Tibial artery (tissue), 4 donors: Measurements from ENCODE around the gene CARMIL1.

Source experiments
- DNase-seq, 2 donors: peaks; one replicate each; pipeline ENCODE4 v3.0.0-alpha.2; 2019
- H3K27ac ChIP-seq, 2 donors: fragments of 200-600 bp; sonication (generic) in 1 of 2; 1 replicate in 1 of 2; 2 replicates in 1 of 2; pipeline ENCODE4 v1.5.1; 2018 to 2019; ENCODE audit warnings: mild to moderate bottlenecking in 1 of 2
- H3K27me3 ChIP-seq, 2 donors: fragments of 200-600 bp; sonication (generic) in 1 of 2; one replicate each; pipeline versions ENCODE4 v1.5.1 to v1.6.0; 2016 to 2019
- H3K36me3 ChIP-seq, 3 donors: fragments of 200-600 bp; sonication (generic) in 2 of 3; one replicate each; pipeline ENCODE4 v1.5.1; 2016 to 2019; ENCODE audit warnings: mild to moderate bottlenecking in 2 of 3
- H3K4me1 ChIP-seq, 4 donors: fragments of 200-600 bp; sonication (generic) in 2 of 4; 1 replicate in 3 of 4; 2 replicates in 1 of 4; pipeline ENCODE4 v1.5.1; 2016 to 2019
- H3K4me3 ChIP-seq, 2 donors: fragments of 200-600 bp; sonication (generic) in 1 of 2; 1 replicate in 1 of 2; 2 replicates in 1 of 2; pipeline ENCODE4 v1.5.1; 2018 to 2019; ENCODE audit warnings: mild to moderate bottlenecking in 2 of 2
- H3K9me3 ChIP-seq, 3 donors: fragments of 200-600 bp; sonication (generic) in 1 of 3; one replicate each; pipeline ENCODE4 v1.5.1; 2016 to 2019
- CTCF ChIP-seq, 2 experiments: fragments of 200-600 bp in 1 of 2; fragments of 450-650 bp in 1 of 2; IDR thresholded peaks; one replicate each; pipeline ENCODE4 v1.5.1; 2017 to 2019; ENCODE audit warnings: antibody characterized with exemption in 2 of 2, mild to moderate bottlenecking in 1 of 2, moderate library complexity in 1 of 2
- intact Hi-C: fragments of 100-400 bp; cut with DNase I; formaldehyde crosslinking; loops from one replicate; pipeline ENCODE4 v1.15.0; 2023; ENCODE audit warnings: low total_unique reads

CARMIL1 gene

GRCh38 chr6:25369036-25369432 is 89.9 kb downstream of the CARMIL1 start:
- no peak for TF ChIP-seq CTCF (IDR thresholded peaks at IDR 0.05)
- intact Hi-C loops: no loop called here
- no peak overlapping the region for H3K4me3 ChIP-seq
- H3K27me3 ChIP-seq: no peaks in the 10 kb centered on the region
- H3K4me1 ChIP-seq: peaks cover 0 to 65% (median 28%) of the 10 kb centered on the region in 4 donors
- no peaks in the 10 kb centered on the region for H3K36me3 ChIP-seq
- no peak for DNase-seq
- no peaks in the 10 kb centered on the region for H3K9me3 ChIP-seq
- no peak overlapping the region for H3K27ac ChIP-seq

GRCh38 chr6:25369433-25370177 is 90.4 kb downstream of the CARMIL1 start:
- Histone ChIP-seq H3K27ac (peak overlapping the region in 1 of 2 donors; percentile 27), H3K4me1 (peaks cover 0 to 59% (median 28%) of the 10 kb centered on the region in 4 donors), H3K27me3 (no peaks in the 10 kb centered on the region), H3K36me3 (no peaks in the 10 kb centered on the region), H3K9me3 (no peaks in the 10 kb centered on the region), H3K4me3 (no peak overlapping the region)
- DNase-seq: no peak
- TF ChIP-seq CTCF (IDR thresholded peaks at IDR 0.05): no peak
- intact Hi-C loops: no loop called here

GRCh38 chr6:25370178-25371036 is 91.2 kb downstream of the CARMIL1 start:
- Histone ChIP-seq H3K4me3 (no peak overlapping the region), H3K9me3 (no peaks in the 10 kb centered on the region), H3K36me3 (no peaks in the 10 kb centered on the region), H3K27ac (peak overlapping the region in 1 of 2 donors; percentile 27), H3K27me3 (no peaks in the 10 kb centered on the region), H3K4me1 (peaks cover 0 to 51% (median 26%) of the 10 kb centered on the region in 4 donors)
- no peak for DNase-seq
- intact Hi-C loops: no loop called here
- TF ChIP-seq CTCF (IDR thresholded peaks at IDR 0.05): no peak

GRCh38 chr6:25371037-25371347 is 91.8 kb downstream of the CARMIL1 start:
- Histone ChIP-seq H3K9me3 (no peaks in the 10 kb centered on the region), H3K4me1 (peaks cover 0 to 45% (median 23%) of the 10 kb centered on the region in 4 donors), H3K27me3 (no peaks in the 10 kb centered on the region), H3K27ac (no peak overlapping the region), H3K4me3 (no peak overlapping the region), H3K36me3 (no peaks in the 10 kb centered on the region)
- DNase-seq: no peak
- TF ChIP-seq CTCF (IDR thresholded peaks at IDR 0.05): no peak
- intact Hi-C loops: no loop called here

- Histone ChIP-seq H3K4me1 (peaks cover 0 to 30% (median 2%) of the 10 kb centered on the region in 4 donors), H3K9me3 (no peaks in the 10 kb centered on the region), H3K27ac (no peak overlapping the region), H3K27me3 (no peaks in the 10 kb centered on the region), H3K4me3 (no peak overlapping the region), H3K36me3 (no peaks in the 10 kb centered on the region)
- intact Hi-C loops: no loop called here
- no peak for TF ChIP-seq CTCF (IDR thresholded peaks at IDR 0.05)
- DNase-seq: no peak
Measured at GRCh38 chr6:25375125-25375524, 96.0 kb downstream of the CARMIL1 start.
